Ramos (cell line): ENCODE measurements around the gene TASOR.

Experiments
- in situ Hi-C: fragments of 300-500 bp; cut with MboI; formaldehyde crosslinking; loops from one replicate; pipeline ENCODE4 v1.14.3; 2022; ENCODE audit warnings: low sequenced_read_pairs; ENCODE audit not compliant: unreplicated experiment

The TASOR gene

GRCh38 chr3:56691165-56692000 lies 8.3 kb upstream of the TASOR start:
- in situ Hi-C loops: no loop called here

GRCh38 chr3:56689303-56689702 lies 6.2 kb upstream of the TASOR start:
- in situ Hi-C loops: no loop called here

GRCh38 chr3:56688191-56688590 lies 5.1 kb upstream of the TASOR start:
- in situ Hi-C loops: no loop called here

GRCh38 chr3:56684029-56684428 lies 964 bp upstream of the TASOR start:
- in situ Hi-C loops: no loop called here

- in situ Hi-C loops: no loop called here
Measured at GRCh38 chr3:56682462-56683121, 473 bp downstream of the TASOR start.

GRCh38 chr3:56681984-56682461 lies 1.0 kb downstream of the TASOR start:
- in situ Hi-C loops: no loop called here

GRCh38 chr3:56680054-56680580 lies 2.9 kb downstream of the TASOR start:
- in situ Hi-C loops: no loop called here

GRCh38 chr3:56677286-56677685 lies 5.8 kb downstream of the TASOR start:
- in situ Hi-C loops: no loop called here

GRCh38 chr3:56673781-56674457 lies 9.1 kb downstream of the TASOR start:
- in situ Hi-C loops: no loop called here

- in situ Hi-C loops: no loop called here
Measured at GRCh38 chr3:56667973-56668579, 15.0 kb downstream of the TASOR start.

GRCh38 chr3:56664823-56665222 lies 18.2 kb downstream of the TASOR start:
- in situ Hi-C loops: no loop called here

GRCh38 chr3:56655709-56656108 lies 27.4 kb downstream of the TASOR start:
- in situ Hi-C loops: no loop called here

- in situ Hi-C loops: no loop called here
Measured at GRCh38 chr3:56654460-56654859, 28.6 kb downstream of the TASOR start.

GRCh38 chr3:56645407-56645806 lies 37.7 kb downstream of the TASOR start:
- in situ Hi-C loops: no loop called here

- in situ Hi-C loops: no loop called here
Measured at GRCh38 chr3:56633602-56634535, 49.2 kb downstream of the TASOR start.
